ENCODE data around the gene SERPINI1.

The SERPINI1 gene

GRCh38 chr3:167840247-167840646 lies 104.7 kb downstream of the SERPINI1 start:
- no peak overlapping the region for H3K27ac ChIP-seq (ENCODE audit: low read depth in 2 of 2, low read length in 2 of 2)
- no peaks in the 10 kb centered on the region for H3K4me1 ChIP-seq (ENCODE audit: control insufficient read depth in 2 of 2, insufficient read depth in 2 of 2, low read length in 2 of 2)

DNA sequence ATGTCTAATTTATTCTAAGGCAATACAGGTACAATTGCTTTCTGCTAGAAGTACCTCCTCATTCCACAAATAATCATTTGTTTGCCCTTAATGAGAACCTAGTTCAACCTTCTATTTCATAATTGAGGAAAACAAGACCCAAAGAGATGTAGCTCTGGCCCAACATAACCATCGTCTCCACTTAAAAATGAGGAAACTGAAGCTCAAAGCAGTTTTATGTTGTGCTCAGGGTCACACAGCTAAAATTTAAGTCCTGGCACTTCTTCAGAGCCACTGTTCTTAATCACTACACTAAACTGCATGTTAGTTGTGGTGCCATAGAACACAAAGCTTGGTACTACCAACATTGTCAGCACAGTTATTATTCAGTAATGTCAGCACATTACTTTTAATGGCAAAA lies 108.0 kb downstream of the SERPINI1 start:
- Histone ChIP-seq H3K9me3 (ENCODE audit: control insufficient read depth in 2 of 2, low read length in 2 of 2) (no peaks in the 10 kb centered on the region), H3K27me3 (ENCODE audit: control insufficient read depth in 2 of 2, insufficient read depth in 2 of 2, low read length in 2 of 2) (no peaks in the 10 kb centered on the region), H3K4me3 (ENCODE audit: low read length in 2 of 2) (no peak overlapping the region), H3K4me1 (ENCODE audit: control insufficient read depth in 2 of 2, insufficient read depth in 2 of 2, low read length in 2 of 2) (no peaks in the 10 kb centered on the region), H3K9ac (ENCODE audit: low read depth in 1 of 2, low read length in 2 of 2) (no peak overlapping the region), H3K36me3 (ENCODE audit: control insufficient read depth in 2 of 2, insufficient read depth in 2 of 2, low read length in 2 of 2) (no peaks in the 10 kb centered on the region), H3K27ac (ENCODE audit: low read depth in 2 of 2, low read length in 2 of 2) (no peak overlapping the region)

More at GRCh38 chr3:167840247-167840646, 104.7 kb downstream of the SERPINI1 start:
- Histone ChIP-seq H3K4me3 (ENCODE audit: low read length in 2 of 2) (no peak overlapping the region), H3K9me3 (ENCODE audit: control insufficient read depth in 2 of 2, low read length in 2 of 2) (no peaks in the 10 kb centered on the region), H3K36me3 (ENCODE audit: control insufficient read depth in 2 of 2, insufficient read depth in 2 of 2, low read length in 2 of 2) (no peaks in the 10 kb centered on the region), H3K9ac (ENCODE audit: low read depth in 1 of 2, low read length in 2 of 2) (no peak overlapping the region), H3K27me3 (ENCODE audit: control insufficient read depth in 2 of 2, insufficient read depth in 2 of 2, low read length in 2 of 2) (no peaks in the 10 kb centered on the region)

- no peaks in the 10 kb centered on the region for H3K4me1 ChIP-seq (ENCODE audit: control insufficient read depth in 2 of 2, insufficient read depth in 2 of 2, low read length in 2 of 2)
- H3K9me3 ChIP-seq (ENCODE audit: control insufficient read depth in 2 of 2, low read length in 2 of 2): no peaks in the 10 kb centered on the region
- no peak overlapping the region for H3K4me3 ChIP-seq (ENCODE audit: low read length in 2 of 2)
- no peaks in the 10 kb centered on the region for H3K36me3 ChIP-seq (ENCODE audit: control insufficient read depth in 2 of 2, insufficient read depth in 2 of 2, low read length in 2 of 2)
- no peaks in the 10 kb centered on the region for H3K27me3 ChIP-seq (ENCODE audit: control insufficient read depth in 2 of 2, insufficient read depth in 2 of 2, low read length in 2 of 2)
- H3K27ac ChIP-seq (ENCODE audit: low read depth in 2 of 2, low read length in 2 of 2): no peak overlapping the region
- no peak overlapping the region for H3K9ac ChIP-seq (ENCODE audit: low read depth in 1 of 2, low read length in 2 of 2)
These were observed 108.4 kb downstream of the SERPINI1 start for GRCh38 chr3:167843886-167844285.

GRCh38 chr3:167844528-167844927 lies 109.0 kb downstream of the SERPINI1 start:
- Histone ChIP-seq H3K4me1 (ENCODE audit: control insufficient read depth in 2 of 2, insufficient read depth in 2 of 2, low read length in 2 of 2) (no peaks in the 10 kb centered on the region), H3K9ac (ENCODE audit: low read depth in 1 of 2, low read length in 2 of 2) (no peak overlapping the region), H3K9me3 (ENCODE audit: control insufficient read depth in 2 of 2, low read length in 2 of 2) (no peaks in the 10 kb centered on the region), H3K4me3 (ENCODE audit: low read length in 2 of 2) (no peak overlapping the region), H3K27me3 (ENCODE audit: control insufficient read depth in 2 of 2, insufficient read depth in 2 of 2, low read length in 2 of 2) (no peaks in the 10 kb centered on the region), H3K36me3 (ENCODE audit: control insufficient read depth in 2 of 2, insufficient read depth in 2 of 2, low read length in 2 of 2) (no peaks in the 10 kb centered on the region), H3K27ac (ENCODE audit: low read depth in 2 of 2, low read length in 2 of 2) (no peak overlapping the region)

DNA sequence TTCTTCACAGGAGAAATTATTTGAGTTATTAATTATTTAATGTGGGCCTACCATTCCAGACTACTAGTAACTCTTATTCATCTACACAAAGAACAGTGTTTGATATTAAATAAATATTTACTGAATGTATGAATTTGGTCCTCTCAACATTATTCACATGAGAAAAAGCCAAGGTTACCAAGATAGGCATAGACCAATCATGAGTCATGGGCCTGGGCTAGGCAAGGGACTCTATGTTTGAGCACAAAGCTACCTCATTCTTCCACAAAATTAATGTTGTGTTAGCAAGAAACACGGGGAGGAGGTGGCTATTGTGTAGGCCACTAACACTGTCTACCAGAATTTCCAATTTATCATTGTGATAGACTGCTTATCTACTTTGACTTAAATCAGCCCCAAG lies 115.7 kb downstream of the SERPINI1 start:
- H3K36me3 ChIP-seq (ENCODE audit: control insufficient read depth in 2 of 2, insufficient read depth in 2 of 2, low read length in 2 of 2): no peaks in the 10 kb centered on the region
- no peaks in the 10 kb centered on the region for H3K27me3 ChIP-seq (ENCODE audit: control insufficient read depth in 2 of 2, insufficient read depth in 2 of 2, low read length in 2 of 2)

DNA sequence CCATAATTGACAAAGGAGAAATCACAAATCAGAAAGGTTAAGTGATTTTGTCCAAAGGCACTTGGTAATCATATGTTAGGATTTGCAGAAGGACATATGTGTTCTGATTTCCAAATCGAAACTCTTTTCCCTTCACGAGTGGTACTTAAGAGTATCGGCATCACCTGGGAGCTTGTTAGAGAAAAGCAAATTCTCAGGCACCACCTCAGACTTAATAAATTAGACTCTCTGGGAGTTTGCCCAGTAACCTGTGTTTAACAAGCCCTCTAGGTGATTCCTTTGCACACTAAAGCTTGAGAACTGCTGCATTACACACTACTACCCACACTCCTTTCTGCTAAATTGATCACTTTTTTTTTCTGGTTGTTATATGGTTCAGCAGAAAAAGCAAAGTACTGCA lies 116.2 kb downstream of the SERPINI1 start:
- H3K9ac ChIP-seq (ENCODE audit: low read depth in 1 of 2, low read length in 2 of 2): no peak overlapping the region
- H3K27ac ChIP-seq (ENCODE audit: low read depth in 2 of 2, low read length in 2 of 2): no peak overlapping the region
- no peaks in the 10 kb centered on the region for H3K27me3 ChIP-seq (ENCODE audit: control insufficient read depth in 2 of 2, insufficient read depth in 2 of 2, low read length in 2 of 2)
- H3K9me3 ChIP-seq (ENCODE audit: control insufficient read depth in 2 of 2, low read length in 2 of 2): no peaks in the 10 kb centered on the region
- no peaks in the 10 kb centered on the region for H3K4me1 ChIP-seq (ENCODE audit: control insufficient read depth in 2 of 2, insufficient read depth in 2 of 2, low read length in 2 of 2)
- no peaks in the 10 kb centered on the region for H3K36me3 ChIP-seq (ENCODE audit: control insufficient read depth in 2 of 2, insufficient read depth in 2 of 2, low read length in 2 of 2)
- no peak overlapping the region for H3K4me3 ChIP-seq (ENCODE audit: low read length in 2 of 2)

More for the DNA sequence above, 115.7 kb downstream of the SERPINI1 start:
- H3K9me3 ChIP-seq (ENCODE audit: control insufficient read depth in 2 of 2, low read length in 2 of 2): no peaks in the 10 kb centered on the region
- no peak overlapping the region for H3K4me3 ChIP-seq (ENCODE audit: low read length in 2 of 2)
- H3K9ac ChIP-seq (ENCODE audit: low read depth in 1 of 2, low read length in 2 of 2): no peak overlapping the region
- no peaks in the 10 kb centered on the region for H3K4me1 ChIP-seq (ENCODE audit: control insufficient read depth in 2 of 2, insufficient read depth in 2 of 2, low read length in 2 of 2)
- H3K27ac ChIP-seq (ENCODE audit: low read depth in 2 of 2, low read length in 2 of 2): no peak overlapping the region

- no peaks in the 10 kb centered on the region for H3K27me3 ChIP-seq (ENCODE audit: control insufficient read depth in 2 of 2, insufficient read depth in 2 of 2, low read length in 2 of 2)
- no peaks in the 10 kb centered on the region for H3K36me3 ChIP-seq (ENCODE audit: control insufficient read depth in 2 of 2, insufficient read depth in 2 of 2, low read length in 2 of 2)
- no peaks in the 10 kb centered on the region for H3K9me3 ChIP-seq (ENCODE audit: control insufficient read depth in 2 of 2, low read length in 2 of 2)
- H3K9ac ChIP-seq (ENCODE audit: low read depth in 1 of 2, low read length in 2 of 2): no peak overlapping the region
- no peak overlapping the region for H3K27ac ChIP-seq (ENCODE audit: low read depth in 2 of 2, low read length in 2 of 2)
- H3K4me1 ChIP-seq (ENCODE audit: control insufficient read depth in 2 of 2, insufficient read depth in 2 of 2, low read length in 2 of 2): no peaks in the 10 kb centered on the region
- no peak overlapping the region for H3K4me3 ChIP-seq (ENCODE audit: low read length in 2 of 2)
These were observed 116.7 kb downstream of the SERPINI1 start for GRCh38 chr3:167852216-167852615.

DNA sequence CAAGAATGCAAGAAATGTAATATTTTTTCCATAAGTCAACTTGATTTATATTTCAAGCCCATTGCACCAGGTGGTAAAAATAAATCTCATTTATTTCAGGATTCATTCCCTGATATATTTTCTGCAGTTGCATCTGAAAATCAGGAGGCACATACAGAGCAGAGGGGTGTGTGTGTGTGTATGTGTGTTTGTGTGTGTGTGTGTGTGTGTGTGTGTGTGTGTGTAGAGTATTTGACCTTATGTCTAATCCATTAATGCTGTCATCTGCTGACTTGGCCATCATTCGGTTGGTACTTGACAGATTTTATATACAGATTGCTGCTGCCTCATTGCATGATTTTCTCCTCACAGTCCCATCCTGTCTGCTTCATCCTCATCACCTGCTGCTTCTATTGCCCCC lies 118.5 kb downstream of the SERPINI1 start:
- Histone ChIP-seq H3K27me3 (ENCODE audit: control insufficient read depth in 2 of 2, insufficient read depth in 2 of 2, low read length in 2 of 2) (no peaks in the 10 kb centered on the region), H3K27ac (ENCODE audit: low read depth in 2 of 2, low read length in 2 of 2) (no peak overlapping the region), H3K4me3 (ENCODE audit: low read length in 2 of 2) (no peak overlapping the region), H3K4me1 (ENCODE audit: control insufficient read depth in 2 of 2, insufficient read depth in 2 of 2, low read length in 2 of 2) (no peaks in the 10 kb centered on the region), H3K9ac (ENCODE audit: low read depth in 1 of 2, low read length in 2 of 2) (no peak overlapping the region), H3K9me3 (ENCODE audit: control insufficient read depth in 2 of 2, low read length in 2 of 2) (no peaks in the 10 kb centered on the region), H3K36me3 (ENCODE audit: control insufficient read depth in 2 of 2, insufficient read depth in 2 of 2, low read length in 2 of 2) (no peaks in the 10 kb centered on the region)

DNA sequence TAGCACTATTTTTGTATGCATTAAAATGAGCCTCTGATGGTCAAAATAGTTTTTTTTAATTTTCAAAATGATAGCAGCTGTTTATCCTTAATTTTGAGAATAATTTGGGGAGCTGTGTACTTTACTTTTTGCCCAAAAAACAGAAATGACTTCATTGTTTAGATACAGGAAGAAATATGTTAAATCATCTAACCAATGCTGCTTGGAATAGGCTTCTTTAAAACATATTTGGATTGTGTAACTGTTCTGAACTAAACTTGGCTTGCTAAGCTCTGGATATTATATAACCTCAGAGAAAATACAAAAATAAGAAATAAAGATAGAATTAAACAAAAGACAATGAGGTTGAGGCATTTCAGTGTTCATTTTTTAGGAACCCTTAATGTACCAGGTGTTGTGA lies 119.3 kb downstream of the SERPINI1 start:
- Histone ChIP-seq H3K4me3 (ENCODE audit: low read length in 2 of 2) (no peak overlapping the region), H3K27ac (ENCODE audit: low read depth in 2 of 2, low read length in 2 of 2) (no peak overlapping the region), H3K4me1 (ENCODE audit: control insufficient read depth in 2 of 2, insufficient read depth in 2 of 2, low read length in 2 of 2) (no peaks in the 10 kb centered on the region), H3K27me3 (ENCODE audit: control insufficient read depth in 2 of 2, insufficient read depth in 2 of 2, low read length in 2 of 2) (no peaks in the 10 kb centered on the region), H3K36me3 (ENCODE audit: control insufficient read depth in 2 of 2, insufficient read depth in 2 of 2, low read length in 2 of 2) (no peaks in the 10 kb centered on the region), H3K9ac (ENCODE audit: low read depth in 1 of 2, low read length in 2 of 2) (no peak overlapping the region), H3K9me3 (ENCODE audit: control insufficient read depth in 2 of 2, low read length in 2 of 2) (no peaks in the 10 kb centered on the region)

DNA sequence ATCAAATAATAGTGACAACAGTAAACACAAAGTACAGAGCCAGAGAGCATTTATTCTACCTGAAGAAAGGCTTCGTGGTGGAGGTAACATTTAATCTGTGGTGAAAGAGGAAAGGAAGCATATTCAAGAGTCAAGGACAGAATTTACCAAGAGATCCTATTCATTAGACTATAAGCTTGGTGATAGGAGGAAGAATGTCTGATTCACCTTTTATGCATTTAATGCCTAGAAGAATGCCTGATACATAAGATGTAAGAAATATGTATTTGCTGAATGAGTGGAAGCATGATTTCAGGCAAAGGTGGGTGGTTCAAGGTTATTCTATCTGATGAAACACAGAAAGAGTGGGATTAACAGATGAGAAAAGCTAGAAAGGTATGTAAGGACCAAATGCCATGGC lies 119.8 kb downstream of the SERPINI1 start:
- Histone ChIP-seq H3K27me3 (ENCODE audit: control insufficient read depth in 2 of 2, insufficient read depth in 2 of 2, low read length in 2 of 2) (no peaks in the 10 kb centered on the region), H3K4me1 (ENCODE audit: control insufficient read depth in 2 of 2, insufficient read depth in 2 of 2, low read length in 2 of 2) (no peaks in the 10 kb centered on the region), H3K9me3 (ENCODE audit: control insufficient read depth in 2 of 2, low read length in 2 of 2) (no peaks in the 10 kb centered on the region), H3K27ac (ENCODE audit: low read depth in 2 of 2, low read length in 2 of 2) (no peak overlapping the region), H3K9ac (ENCODE audit: low read depth in 1 of 2, low read length in 2 of 2) (no peak overlapping the region), H3K36me3 (ENCODE audit: control insufficient read depth in 2 of 2, insufficient read depth in 2 of 2, low read length in 2 of 2) (no peaks in the 10 kb centered on the region), H3K4me3 (ENCODE audit: low read length in 2 of 2) (no peak overlapping the region)

DNA sequence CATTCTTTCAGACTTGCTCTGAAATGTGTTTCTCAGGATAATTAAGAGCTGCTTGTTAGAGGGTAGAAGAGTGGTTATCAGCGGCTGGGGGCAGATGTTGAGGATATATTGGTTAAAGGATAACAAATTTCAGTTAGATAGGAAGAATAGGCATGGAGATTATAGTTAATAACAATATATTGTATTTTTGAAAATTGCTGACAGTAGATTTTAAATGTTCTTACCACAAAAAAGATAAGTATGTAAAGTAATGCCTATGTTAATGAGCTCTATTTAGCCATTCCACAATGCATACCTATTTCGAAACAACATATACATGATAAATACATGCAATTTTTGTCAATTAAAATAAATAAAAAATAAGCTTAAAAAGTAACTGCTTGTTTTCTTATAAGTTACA lies 123.3 kb downstream of the SERPINI1 start:
- Histone ChIP-seq H3K9ac (ENCODE audit: low read depth in 1 of 2, low read length in 2 of 2) (no peak overlapping the region), H3K4me3 (ENCODE audit: low read length in 2 of 2) (no peak overlapping the region), H3K9me3 (ENCODE audit: control insufficient read depth in 2 of 2, low read length in 2 of 2) (no peaks in the 10 kb centered on the region), H3K27ac (ENCODE audit: low read depth in 2 of 2, low read length in 2 of 2) (no peak overlapping the region), H3K4me1 (ENCODE audit: control insufficient read depth in 2 of 2, insufficient read depth in 2 of 2, low read length in 2 of 2) (no peaks in the 10 kb centered on the region), H3K27me3 (ENCODE audit: control insufficient read depth in 2 of 2, insufficient read depth in 2 of 2, low read length in 2 of 2) (no peaks in the 10 kb centered on the region), H3K36me3 (ENCODE audit: control insufficient read depth in 2 of 2, insufficient read depth in 2 of 2, low read length in 2 of 2) (no peaks in the 10 kb centered on the region)
